GM21737 (cell line): ENCODE data around the gene ERCC6L2.

ENCODE experiments used
- ATAC-seq: cut with Tn5 transposase; IDR thresholded peaks from one replicate; pipeline ENCODE4 v1.9.1; 2021; ENCODE audit warnings: mild to moderate bottlenecking, moderate library complexity; ENCODE audit not compliant: unreplicated experiment

Gene ERCC6L2

DNA sequence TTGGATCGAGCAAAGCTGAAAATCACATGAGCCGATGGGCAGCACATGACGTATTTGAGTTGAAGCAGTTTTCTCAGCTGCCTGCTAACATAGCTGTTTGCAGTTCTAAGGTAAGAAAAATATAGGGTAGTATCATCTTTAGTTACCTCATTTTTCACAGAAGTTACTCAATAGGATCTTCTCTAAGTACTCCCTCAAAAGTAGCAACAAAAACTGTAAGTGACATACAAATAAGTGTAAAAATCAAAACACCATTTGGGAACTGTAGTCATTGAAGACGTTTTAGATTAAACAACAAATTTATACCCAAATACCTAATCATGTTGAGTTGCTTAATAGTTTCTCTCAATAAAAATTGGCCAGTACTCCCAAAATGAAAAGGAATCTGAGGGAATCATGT is 102.6 kb downstream of the ERCC6L2 start:
- no peak for ATAC-seq

DNA sequence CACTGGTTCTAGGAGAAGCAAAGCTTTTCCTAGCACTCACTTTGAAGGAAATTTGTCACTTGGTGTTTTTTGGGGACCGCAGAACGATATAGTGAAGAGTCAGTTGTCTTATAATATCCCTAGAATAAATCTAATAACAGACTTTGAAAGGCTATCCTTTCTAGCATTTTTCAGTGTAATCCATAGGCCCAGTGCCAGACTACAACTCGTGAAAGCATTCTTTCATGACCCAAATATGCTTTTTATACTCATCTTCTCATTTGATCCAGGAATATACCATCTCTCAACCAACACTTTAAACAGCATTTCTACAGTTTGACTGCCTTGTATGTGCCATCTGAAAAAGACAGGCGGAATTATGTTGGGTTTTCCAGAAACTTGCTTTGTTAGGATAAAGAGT is 104.0 kb downstream of the ERCC6L2 start:
- no peak for ATAC-seq

- ATAC-seq = no peak
Observed at GRCh38 chr9:95980262-95981125, 105.0 kb downstream of the ERCC6L2 start.

DNA sequence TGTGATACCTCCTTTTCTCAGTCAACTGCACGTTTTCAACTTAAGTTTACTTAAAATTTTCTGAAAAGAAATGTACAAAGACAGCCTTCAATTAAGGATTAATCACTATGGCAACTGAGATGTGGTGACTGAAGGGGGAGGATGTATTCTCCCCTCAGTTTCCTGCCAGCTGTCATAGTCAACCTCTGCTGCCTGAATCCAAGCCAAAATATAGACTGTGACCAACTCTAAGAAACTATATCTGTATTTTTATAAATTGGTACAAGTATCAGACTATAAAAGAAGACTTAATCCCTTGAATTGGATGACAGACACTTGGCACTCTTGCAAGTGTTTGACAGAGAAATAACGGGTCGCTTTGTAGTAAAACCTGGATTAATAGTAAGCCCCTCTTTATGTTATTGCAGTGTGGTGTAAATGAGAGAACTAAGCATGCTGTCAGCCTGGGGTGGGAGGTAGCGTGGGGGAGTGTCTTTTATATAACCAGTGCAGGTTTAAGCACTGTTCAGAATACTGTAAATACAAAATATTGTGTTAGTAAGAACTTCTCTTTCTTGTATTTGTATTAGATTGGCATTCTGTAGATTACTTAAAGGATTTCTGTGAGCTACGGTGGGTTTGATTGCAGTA is 106.4 kb downstream of the ERCC6L2 start:
- no peak for ATAC-seq

DNA sequence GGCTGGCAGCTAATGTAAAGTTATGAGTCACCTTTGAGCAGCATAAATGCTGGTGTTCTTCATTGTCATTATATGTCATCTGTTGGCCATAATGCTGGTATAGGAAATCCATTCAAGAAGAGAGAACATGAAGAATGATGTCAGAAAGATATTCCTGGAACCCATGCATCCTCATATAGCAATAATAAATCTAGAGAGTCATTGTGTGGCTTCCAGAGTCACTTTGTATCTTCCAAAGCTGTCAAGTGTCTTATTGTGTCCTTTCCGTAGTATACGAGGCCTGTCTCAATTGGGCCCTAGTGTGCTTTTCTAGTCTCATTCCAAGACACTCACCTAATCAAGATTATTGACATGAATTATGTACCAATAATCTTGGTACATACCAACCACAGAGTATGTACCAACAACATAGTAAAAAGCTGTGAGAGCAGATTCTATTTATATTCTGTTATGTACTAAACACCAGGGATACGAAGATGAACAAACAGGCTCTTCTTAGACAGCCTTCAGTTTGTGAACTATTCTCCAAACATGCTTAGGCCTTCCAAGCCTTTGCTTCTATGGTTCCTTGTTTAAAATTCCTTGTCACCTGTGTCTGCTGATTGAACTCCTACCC is 110.1 kb downstream of the ERCC6L2 start:
- ATAC-seq = no peak

DNA sequence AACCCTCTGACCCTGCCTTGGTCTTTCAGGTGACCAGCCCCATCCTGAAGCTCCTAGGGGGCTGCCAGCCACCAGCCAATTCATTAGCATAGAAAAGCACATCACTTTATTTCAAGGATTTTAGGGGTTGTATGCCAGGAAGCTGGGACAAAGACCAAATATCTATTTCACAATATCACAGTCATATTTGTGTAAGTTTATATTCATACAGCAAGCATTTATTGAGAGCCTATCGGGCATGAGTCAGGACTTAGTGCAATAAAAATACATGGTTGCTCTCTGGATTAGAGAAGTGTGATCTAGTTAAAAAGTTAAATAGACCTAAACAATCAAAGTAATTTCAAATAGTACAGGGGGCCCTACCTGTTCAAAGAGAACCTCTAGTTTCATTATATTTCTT is 113.8 kb downstream of the ERCC6L2 start:
- no peak for ATAC-seq

DNA sequence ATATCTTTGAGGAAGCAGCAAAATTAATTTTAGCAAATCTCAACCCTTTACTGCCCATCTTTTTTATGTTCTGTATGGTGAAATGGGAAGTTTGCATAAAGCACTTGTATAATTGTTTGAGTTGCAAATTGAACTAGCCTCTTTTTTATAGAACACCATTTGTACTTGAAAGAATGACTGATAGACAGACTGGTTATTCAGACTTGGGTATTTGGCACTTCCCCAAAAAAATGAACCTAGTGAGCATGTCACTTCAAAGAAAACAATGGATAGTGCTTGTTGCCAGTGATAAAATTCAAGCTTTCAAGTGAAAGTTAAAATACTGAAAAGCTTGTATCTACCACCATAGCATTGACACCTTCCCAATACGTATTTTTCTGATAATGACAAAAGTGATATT is 115.8 kb downstream of the ERCC6L2 start:
- ATAC-seq = no peak

DNA sequence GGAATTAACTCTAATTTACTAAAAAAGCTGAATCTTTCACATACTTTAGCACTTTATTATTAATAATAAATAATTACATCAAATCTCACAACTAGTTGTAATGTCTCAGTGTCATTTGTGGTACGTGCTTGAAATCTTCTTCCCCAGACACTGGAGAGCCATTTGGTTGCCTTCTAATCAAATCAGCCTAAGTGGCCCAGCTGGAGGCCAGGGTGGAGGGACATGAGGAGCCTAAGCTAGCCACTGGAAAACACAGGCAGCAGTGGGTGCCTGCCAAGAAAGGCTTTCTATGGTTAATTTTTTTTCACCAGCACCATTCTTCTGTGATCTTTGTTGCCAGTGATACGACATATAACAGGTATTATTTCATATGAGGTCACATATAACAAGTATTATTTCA is 117.0 kb downstream of the ERCC6L2 start:
- ATAC-seq = no peak

- no peak for ATAC-seq
Observed at GRCh38 chr9:95993337-95993736, 117.8 kb downstream of the ERCC6L2 start.

GRCh38 chr9:95999390-95999789 is 123.9 kb downstream of the ERCC6L2 start:
- no peak for ATAC-seq

- no peak for ATAC-seq
Observed at GRCh38 chr9:96004379-96004778, 128.9 kb downstream of the ERCC6L2 start.

- no peak for ATAC-seq
Observed at GRCh38 chr9:96006296-96006879, 130.9 kb downstream of the ERCC6L2 start.

DNA sequence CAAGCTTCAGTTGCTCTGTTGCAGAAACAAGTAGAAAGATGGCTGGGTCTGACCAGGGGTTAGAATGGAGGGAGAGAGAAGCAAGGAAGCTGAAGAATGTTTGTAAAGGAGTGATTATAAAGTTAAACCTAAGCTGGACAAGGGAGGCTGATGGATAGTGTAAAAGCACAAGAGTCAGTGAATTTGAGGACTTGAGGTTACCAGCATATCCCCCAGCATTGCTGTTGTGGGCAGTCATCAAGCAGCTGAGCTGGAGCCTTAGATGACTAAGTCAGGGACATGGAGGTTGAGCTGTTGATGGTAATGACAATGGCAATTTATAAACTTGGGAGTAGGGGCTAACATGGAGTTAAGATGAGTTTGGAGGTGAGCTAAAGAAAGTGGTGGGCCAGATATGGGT is 131.5 kb downstream of the ERCC6L2 start:
- no peak for ATAC-seq

DNA sequence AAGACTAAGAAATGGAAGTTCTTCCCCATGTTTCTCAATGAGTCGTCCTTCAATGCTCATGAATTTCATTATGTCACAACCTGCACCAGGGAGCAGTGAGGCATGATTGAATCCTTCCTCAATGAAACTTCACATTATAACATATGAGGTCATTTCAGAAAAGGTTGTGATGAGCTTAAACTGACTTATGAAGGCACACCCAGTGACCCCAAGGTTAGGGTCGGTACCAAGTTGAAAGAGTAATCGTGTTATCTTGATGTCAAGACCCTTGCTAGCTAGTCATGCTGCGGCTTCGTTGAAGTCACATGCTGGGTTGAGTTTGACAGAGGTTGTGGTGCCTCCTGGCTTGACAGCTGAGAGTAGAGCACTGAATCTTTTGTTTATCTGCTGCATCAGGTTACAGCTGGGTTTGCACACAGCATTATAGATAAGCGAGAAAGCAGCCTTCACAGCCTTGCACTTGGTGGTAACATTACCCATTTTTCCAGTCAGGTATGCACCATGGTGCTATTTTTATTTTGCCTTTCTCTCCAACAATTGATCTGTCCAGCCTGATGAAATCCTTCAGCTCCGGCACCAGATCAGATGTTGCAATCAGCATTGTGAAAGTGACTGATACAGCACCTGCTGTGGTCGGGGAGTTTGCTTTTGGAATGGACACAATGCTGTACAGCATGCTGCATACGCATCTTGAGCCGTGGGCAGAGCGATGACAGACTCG is 133.2 kb downstream of the ERCC6L2 start:
- ATAC-seq = no peak

GRCh38 chr9:96009223-96009602 is 133.7 kb downstream of the ERCC6L2 start:
- no peak for ATAC-seq

- ATAC-seq = no peak
Observed at GRCh38 chr9:96009690-96010472, 134.4 kb downstream of the ERCC6L2 start.

DNA sequence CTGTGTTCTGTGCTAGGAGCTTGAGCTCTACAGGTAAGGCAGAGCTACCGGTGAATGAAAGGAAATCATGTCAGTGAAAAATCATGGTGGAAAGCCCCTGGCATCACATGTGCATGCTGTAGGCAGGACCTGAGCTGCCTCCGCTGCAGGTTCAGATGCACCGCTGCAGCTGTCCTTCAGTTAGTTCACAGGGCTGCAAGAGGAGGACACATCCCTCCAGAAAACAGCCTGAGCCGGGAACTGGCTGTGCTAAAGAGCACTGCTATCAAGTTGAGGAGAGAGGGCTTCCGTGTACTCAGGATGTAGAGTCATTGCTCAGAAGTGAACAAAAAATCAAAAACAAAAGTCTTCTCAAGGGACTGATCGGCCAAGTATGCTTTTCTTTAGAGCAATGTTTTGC is 138.6 kb downstream of the ERCC6L2 start:
- ATAC-seq = no peak

DNA sequence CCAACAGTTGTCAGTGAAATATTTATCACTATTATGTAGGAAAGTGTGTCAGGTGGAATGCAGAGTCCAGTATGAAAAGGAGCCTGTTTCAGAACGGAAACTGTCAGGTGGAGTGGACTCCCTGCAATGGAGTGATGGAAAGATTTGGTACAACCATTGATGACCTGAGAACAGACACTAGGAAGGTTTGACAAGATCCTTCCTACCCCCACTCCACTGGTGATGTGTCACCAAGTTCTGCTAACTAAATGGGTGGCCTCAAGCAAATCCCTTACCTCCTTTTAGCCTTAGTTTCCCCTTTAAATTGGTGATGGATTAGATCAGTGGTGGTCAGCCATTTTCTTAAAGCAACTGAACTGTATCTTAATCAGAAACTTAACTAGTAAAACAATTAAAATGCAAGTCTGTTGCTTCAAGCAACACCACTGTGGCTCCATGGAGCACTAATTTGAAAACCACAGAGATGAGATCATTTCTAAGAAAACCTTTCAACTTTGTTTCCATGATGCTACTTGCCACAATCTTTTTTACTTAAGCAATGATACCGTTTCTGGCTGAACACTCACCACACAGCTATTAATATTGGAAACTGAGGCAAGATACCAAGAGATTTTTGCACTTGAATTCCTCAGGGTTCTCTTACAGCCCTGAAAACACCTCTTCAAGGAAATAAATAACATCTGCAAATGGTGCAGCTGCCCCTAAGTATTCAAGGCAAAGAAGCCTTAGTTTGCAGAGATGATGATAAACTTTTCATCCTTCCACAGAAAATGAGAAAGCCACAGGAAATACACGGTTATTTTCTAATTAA is 140.6 kb downstream of the ERCC6L2 start:
- ATAC-seq = no peak
